MM.1S (cell line): Measurements from ENCODE around the gene DNAI1.

Experiments used
- CTCF ChIP-seq: fragments of 300-600 bp; sonication (generic); IDR thresholded peaks from 2 replicates; pipeline ENCODE4 v1.5.1; 2016; ENCODE audit warnings: antibody characterized with exemption, low read length, mixed read lengths
- EZH2phosphoT487 ChIP-seq: fragments of 300-600 bp; sonication (generic); IDR thresholded peaks from 2 replicates; pipeline ENCODE4 v1.6.1; 2018; ENCODE audit warnings: antibody characterized with exemption, low read length

GRCh38 chr9:34507556-34507955 lies 49.0 kb downstream of the DNAI1 start:
- TF ChIP-seq CTCF (no peak), EZH2phosphoT487 (no peak)
